GM23338 (cell line): Measurements from ENCODE around the gene MMAB. TPM values are rescaled to one million over a fixed set of nuclear protein-coding genes. Genes with fewer than 3 reads are reported as not detected.

Experiments used
- ATAC-seq: fragments of 200-7000 bp; cut with Tn5 transposase; 3 replicates; pipeline ENCODE4 v1.9.1; 2020
- DNase-seq: peaks from one replicate; pipeline ENCODE4 v3.0.0-alpha.2; 2015; ENCODE audit warnings: low spot score
- H2AFZ ChIP-seq: fragments of 200-600 bp; sonication (generic); 2 replicates; pipeline ENCODE4 v1.8.0; 2016; ENCODE audit warnings: antibody characterized with exemption, mild to moderate bottlenecking, moderate library complexity
- H3F3A ChIP-seq: fragments of 200-600 bp; sonication (generic); replicated peaks from 2 replicates; pipeline ENCODE4 v1.8.0; 2017; ENCODE audit warnings: antibody characterized with exemption, mixed run types, low read depth
- H3K27ac ChIP-seq: fragments of 200-600 bp; sonication (generic); 2 replicates; pipeline ENCODE4 v1.6.1; 2016; ENCODE audit warnings: low read depth
- H3K27me3 ChIP-seq: fragments of 200-600 bp; sonication (generic); 2 replicates; pipeline ENCODE4 v1.8.0; 2016; ENCODE audit warnings: mild to moderate bottlenecking, mixed run types, moderate library complexity; ENCODE audit not compliant: insufficient read depth
- H3K36me3 ChIP-seq: fragments of 200-600 bp; sonication (generic); 2 replicates; pipeline ENCODE4 v1.8.0; 2016; ENCODE audit warnings: mild to moderate bottlenecking; ENCODE audit not compliant: insufficient read depth
- H3K4me1 ChIP-seq: fragments of 200-600 bp; sonication (generic); 2 replicates; pipeline ENCODE4 v1.8.0; 2016; ENCODE audit warnings: mild to moderate bottlenecking, moderate library complexity; ENCODE audit not compliant: insufficient read depth
- H3K4me2 ChIP-seq: fragments of 200-600 bp; sonication (generic); 2 replicates; pipeline ENCODE4 v1.7.1; 2017; ENCODE audit warnings: mixed run types
- H3K4me3 ChIP-seq: fragments of 200-600 bp; sonication (generic); 2 replicates; pipeline ENCODE4 v1.6.1; 2016; ENCODE audit warnings: mixed run types
- H3K79me2 ChIP-seq: fragments of 200-600 bp; sonication (generic); replicated peaks from 2 replicates; pipeline ENCODE4 v1.8.0; 2017; ENCODE audit warnings: mild to moderate bottlenecking; ENCODE audit not compliant: insufficient read depth
- H3K9me2 ChIP-seq: fragments of 200-600 bp; sonication (generic); 2 replicates; pipeline ENCODE4 v1.8.0; 2017; ENCODE audit not compliant: insufficient read depth
- H4K20me1 ChIP-seq: fragments of 200-600 bp; sonication (generic); replicated peaks from 2 replicates; pipeline ENCODE4 v1.8.0; 2017; ENCODE audit warnings: mild to moderate bottlenecking; ENCODE audit not compliant: insufficient read depth
- H3K27ac Mint-ChIP-seq: 2 replicates; pipeline ENCODE4 v1.8.0; 2020; ENCODE audit warnings: inconsistent platforms, mild to moderate bottlenecking, moderate library complexity, mixed read lengths
- H3K27me3 Mint-ChIP-seq: 3 replicates; pipeline ENCODE4 v1.8.0; 2022; ENCODE audit warnings: low read depth, mild to moderate bottlenecking, moderate library complexity, mixed read lengths, inconsistent platforms; ENCODE audit not compliant: insufficient read depth, poor library complexity
- H3K36me3 Mint-ChIP-seq: 3 replicates; pipeline ENCODE4 v1.8.0; 2021; ENCODE audit warnings: low read depth, mild to moderate bottlenecking, inconsistent platforms, moderate library complexity, mixed read lengths
- H3K4me1 Mint-ChIP-seq: 3 replicates; pipeline ENCODE4 v1.8.0; 2020; ENCODE audit warnings: mild to moderate bottlenecking, inconsistent platforms, mixed read lengths
- H3K4me3 Mint-ChIP-seq: 3 replicates; pipeline ENCODE4 v1.8.0; 2021; ENCODE audit warnings: moderate library complexity, mild to moderate bottlenecking, inconsistent platforms, mixed read lengths
- H3K9me3 Mint-ChIP-seq: 3 replicates; pipeline ENCODE4 v1.8.0; 2020; ENCODE audit warnings: moderate library complexity, mild to moderate bottlenecking, inconsistent platforms, mixed read lengths
- EZH2phosphoT487 ChIP-seq: fragments of 200-600 bp; sonication (generic); IDR thresholded peaks from one replicate; pipeline ENCODE4 v1.8.1; 2018; ENCODE audit warnings: antibody characterized with exemption; ENCODE audit not compliant: unreplicated experiment
- NANOG ChIP-seq: IDR thresholded peaks from 2 replicates; pipeline ENCODE4 v1.6.1; 2016; ENCODE audit warnings: antibody characterized with exemption, borderline replicate concordance
- POLR2AphosphoS5 ChIP-seq: IDR thresholded peaks from 2 replicates; pipeline ENCODE4 v1.6.1; 2016; ENCODE audit warnings: antibody characterized with exemption, low read depth
- STAT1 ChIP-seq: IDR thresholded peaks from one replicate; pipeline ENCODE4 v1.6.1; 2016; ENCODE audit warnings: antibody characterized with exemption; ENCODE audit not compliant: unreplicated experiment
- polyA plus RNA-seq: library from polyadenylated mRNA; unstranded; fragments of >200 nt; fragmentation: Nextera tagmentation; extraction: Ambion mirVana; gene quantifications from 2 replicates; pipeline ENCODE4 v1.2.1, GENCODE V29; 2016
- total RNA-seq: library from RNA; depleted of rRNA; stranded (reverse); fragments of >200 nt; shearing (Covaris generic); gene quantifications from 2 replicates; pipeline ENCODE4 v1.2.3, GENCODE V29; 2014
- TF ChIP-seq, protein P1 (sequence below), 2 experiments: fragments of 200-600 bp in 1 of 2; sonication (generic) in 1 of 2; conservative IDR thresholded peaks; 2 replicates each; pipeline versions ENCODE4 v1.5.1 to v1.6.1; 2016 to 2017; ENCODE audit warnings: antibody characterized with exemption in 2 of 2, low read depth in 2 of 2, mild to moderate bottlenecking in 2 of 2, moderate library complexity in 1 of 2
- TF ChIP-seq, protein P2 (sequence below): IDR thresholded peaks from 2 replicates; pipeline ENCODE4 v1.6.1; 2016; ENCODE audit warnings: antibody characterized with exemption
- TF ChIP-seq, protein P3 (sequence below): fragments of 250-450 bp; sonication (Bioruptor Pico); IDR thresholded peaks from 2 replicates; pipeline ENCODE4 v1.5.0; 2020; ENCODE audit warnings: mild to moderate bottlenecking, moderate library complexity

Gene MMAB
- total and polyA plus RNA-seq, 2 experiments from 2014 or later: 24.7 to 38.5 TPM

DNA sequence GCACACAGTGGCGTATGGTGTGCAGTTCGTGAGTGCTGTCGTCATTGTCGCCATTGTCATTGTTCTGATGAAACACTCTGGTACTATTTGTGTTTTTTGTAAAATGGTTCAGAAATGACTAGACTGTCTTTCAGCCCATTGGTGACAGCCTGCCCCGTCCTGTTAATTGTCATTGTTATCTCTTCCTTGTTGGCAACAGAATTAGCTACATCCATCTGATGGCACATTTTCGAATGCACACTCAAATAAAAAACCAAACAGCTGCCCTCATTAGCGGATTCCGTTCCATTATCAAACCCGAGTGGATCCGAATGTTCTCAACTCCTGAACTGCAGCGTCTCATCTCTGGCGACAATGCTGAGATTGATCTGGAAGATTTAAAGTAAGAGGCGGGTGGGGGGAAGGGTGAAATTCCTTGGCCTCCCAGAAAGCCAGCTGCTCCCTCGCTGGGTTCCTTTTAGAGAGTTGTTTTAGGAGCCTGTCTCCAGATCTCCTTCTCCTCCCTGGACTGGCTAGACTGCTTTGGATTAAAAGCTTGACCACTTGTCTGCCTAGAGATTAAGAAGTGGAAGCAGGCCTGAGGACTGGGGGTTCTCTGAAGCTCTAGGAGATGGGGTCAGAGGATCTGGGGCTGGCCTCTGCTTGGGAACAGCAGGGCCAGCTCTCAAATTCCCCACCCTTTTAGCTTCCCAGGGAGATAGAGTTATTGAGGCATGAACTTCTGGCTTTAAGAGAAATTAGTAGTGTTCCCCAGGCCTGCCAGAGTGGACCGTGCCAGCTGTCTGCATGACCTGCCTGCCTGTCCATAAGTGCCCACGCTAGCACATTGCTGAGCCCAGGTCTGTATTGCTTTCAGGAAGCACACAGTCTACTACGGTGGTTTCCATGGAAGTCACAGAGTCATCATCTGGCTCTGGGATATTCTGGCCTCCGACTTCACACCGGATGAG lies 43.3 kb downstream of the MMAB start:
- H3K79me2 ChIP-seq: no peaks in the 10 kb centered on the region
- Mint-ChIP-seq H3K4me1 (peaks cover 11% of the 10 kb centered on the region), H3K36me3 (no peaks in the 10 kb centered on the region), H3K4me3 (no peak overlapping the region), H3K27ac (peak overlapping the region; percentile 48), H3K27me3 (peaks cover 5% of the 10 kb centered on the region), H3K9me3 (no peaks in the 10 kb centered on the region)
- H3K4me2 ChIP-seq: peak overlapping the region; percentile 35; the same call in 1 of the 2 replicates
- no peaks in the 10 kb centered on the region for H3K9me2 ChIP-seq
- H3K27ac ChIP-seq: peak overlapping the region; percentile 11; the same call in 1 of the 2 replicates
- no peaks in the 10 kb centered on the region for H3K36me3 ChIP-seq
- TF ChIP-seq NANOG (no peak), EZH2phosphoT487 (no peak), POLR2AphosphoS5 (no peak), STAT1 (no peak)
- TF ChIP-seq, protein P1, sequence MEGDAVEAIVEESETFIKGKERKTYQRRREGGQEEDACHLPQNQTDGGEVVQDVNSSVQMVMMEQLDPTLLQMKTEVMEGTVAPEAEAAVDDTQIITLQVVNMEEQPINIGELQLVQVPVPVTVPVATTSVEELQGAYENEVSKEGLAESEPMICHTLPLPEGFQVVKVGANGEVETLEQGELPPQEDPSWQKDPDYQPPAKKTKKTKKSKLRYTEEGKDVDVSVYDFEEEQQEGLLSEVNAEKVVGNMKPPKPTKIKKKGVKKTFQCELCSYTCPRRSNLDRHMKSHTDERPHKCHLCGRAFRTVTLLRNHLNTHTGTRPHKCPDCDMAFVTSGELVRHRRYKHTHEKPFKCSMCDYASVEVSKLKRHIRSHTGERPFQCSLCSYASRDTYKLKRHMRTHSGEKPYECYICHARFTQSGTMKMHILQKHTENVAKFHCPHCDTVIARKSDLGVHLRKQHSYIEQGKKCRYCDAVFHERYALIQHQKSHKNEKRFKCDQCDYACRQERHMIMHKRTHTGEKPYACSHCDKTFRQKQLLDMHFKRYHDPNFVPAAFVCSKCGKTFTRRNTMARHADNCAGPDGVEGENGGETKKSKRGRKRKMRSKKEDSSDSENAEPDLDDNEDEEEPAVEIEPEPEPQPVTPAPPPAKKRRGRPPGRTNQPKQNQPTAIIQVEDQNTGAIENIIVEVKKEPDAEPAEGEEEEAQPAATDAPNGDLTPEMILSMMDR (conservative IDR thresholded peaks at IDR 0.05; ENCODE audit: low read depth in 2 of 2): no peak
- H3K4me1 ChIP-seq: 0 out of 2 replicates have a peak, but pooled peaks cover 7% of the 10 kb centered on the region
- no peak overlapping the region for H2AFZ ChIP-seq
- no peak overlapping the region for H3K4me3 ChIP-seq
- H3K27me3 ChIP-seq: no peaks in the 10 kb centered on the region
- H4K20me1 ChIP-seq: no peaks in the 10 kb centered on the region
- peak; percentile 44; the same call in 2 of the 3 replicates for ATAC-seq
- peak; percentile 60 for DNase-seq
- no peaks in the 10 kb centered on the region for H3F3A ChIP-seq

DNA sequence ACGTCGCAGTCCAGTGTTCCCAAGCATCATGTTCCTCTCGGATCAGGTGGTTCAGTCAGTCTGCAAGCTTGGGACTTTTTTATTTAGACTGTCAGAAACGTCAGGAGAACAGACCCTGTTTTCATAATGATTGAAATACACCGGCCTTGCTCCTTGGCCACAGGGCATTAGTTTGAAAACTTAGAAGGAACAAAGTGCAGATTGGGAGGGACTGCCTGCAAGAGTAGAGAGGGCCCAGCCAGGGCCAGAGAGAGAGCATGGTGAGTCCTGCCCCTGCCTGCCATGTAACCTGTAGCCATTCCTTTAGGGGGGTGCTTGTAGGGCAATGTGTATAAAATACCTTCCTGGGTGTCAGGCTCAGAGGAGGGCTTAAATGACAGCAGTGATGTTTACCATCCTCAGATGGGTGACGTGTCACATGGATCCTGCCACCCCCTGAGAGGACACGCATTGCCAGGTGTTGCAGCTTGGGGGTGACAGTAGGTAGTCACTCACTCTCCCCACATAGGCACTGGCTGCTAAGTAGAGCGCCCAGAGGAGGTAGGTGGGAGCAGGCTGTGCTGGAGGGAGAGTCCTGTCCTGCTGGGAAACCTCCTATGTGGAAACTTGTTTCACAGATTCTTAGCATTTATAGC lies 45.7 kb downstream of the MMAB start:
- Histone ChIP-seq H3F3A (no peaks in the 10 kb centered on the region), H3K4me3 (no peak overlapping the region), H2AFZ (no peak overlapping the region), H3K36me3 (no peaks in the 10 kb centered on the region), H3K79me2 (no peaks in the 10 kb centered on the region), H4K20me1 (no peaks in the 10 kb centered on the region), H3K4me2 (no peak overlapping the region), H3K4me1 (0 out of 2 replicates have a peak, but pooled peaks cover 7% of the 10 kb centered on the region), H3K27me3 (no peaks in the 10 kb centered on the region), H3K27ac (no peak overlapping the region), H3K9me2 (no peaks in the 10 kb centered on the region)
- H3K9me3 Mint-ChIP-seq: no peaks in the 10 kb centered on the region
- peaks cover 11% of the 10 kb centered on the region for H3K4me1 Mint-ChIP-seq
- TF ChIP-seq STAT1 (no peak), POLR2AphosphoS5 (no peak)
- TF ChIP-seq, protein P2, sequence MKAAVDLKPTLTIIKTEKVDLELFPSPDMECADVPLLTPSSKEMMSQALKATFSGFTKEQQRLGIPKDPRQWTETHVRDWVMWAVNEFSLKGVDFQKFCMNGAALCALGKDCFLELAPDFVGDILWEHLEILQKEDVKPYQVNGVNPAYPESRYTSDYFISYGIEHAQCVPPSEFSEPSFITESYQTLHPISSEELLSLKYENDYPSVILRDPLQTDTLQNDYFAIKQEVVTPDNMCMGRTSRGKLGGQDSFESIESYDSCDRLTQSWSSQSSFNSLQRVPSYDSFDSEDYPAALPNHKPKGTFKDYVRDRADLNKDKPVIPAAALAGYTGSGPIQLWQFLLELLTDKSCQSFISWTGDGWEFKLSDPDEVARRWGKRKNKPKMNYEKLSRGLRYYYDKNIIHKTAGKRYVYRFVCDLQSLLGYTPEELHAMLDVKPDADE: no peak
- TF ChIP-seq, protein P3, sequence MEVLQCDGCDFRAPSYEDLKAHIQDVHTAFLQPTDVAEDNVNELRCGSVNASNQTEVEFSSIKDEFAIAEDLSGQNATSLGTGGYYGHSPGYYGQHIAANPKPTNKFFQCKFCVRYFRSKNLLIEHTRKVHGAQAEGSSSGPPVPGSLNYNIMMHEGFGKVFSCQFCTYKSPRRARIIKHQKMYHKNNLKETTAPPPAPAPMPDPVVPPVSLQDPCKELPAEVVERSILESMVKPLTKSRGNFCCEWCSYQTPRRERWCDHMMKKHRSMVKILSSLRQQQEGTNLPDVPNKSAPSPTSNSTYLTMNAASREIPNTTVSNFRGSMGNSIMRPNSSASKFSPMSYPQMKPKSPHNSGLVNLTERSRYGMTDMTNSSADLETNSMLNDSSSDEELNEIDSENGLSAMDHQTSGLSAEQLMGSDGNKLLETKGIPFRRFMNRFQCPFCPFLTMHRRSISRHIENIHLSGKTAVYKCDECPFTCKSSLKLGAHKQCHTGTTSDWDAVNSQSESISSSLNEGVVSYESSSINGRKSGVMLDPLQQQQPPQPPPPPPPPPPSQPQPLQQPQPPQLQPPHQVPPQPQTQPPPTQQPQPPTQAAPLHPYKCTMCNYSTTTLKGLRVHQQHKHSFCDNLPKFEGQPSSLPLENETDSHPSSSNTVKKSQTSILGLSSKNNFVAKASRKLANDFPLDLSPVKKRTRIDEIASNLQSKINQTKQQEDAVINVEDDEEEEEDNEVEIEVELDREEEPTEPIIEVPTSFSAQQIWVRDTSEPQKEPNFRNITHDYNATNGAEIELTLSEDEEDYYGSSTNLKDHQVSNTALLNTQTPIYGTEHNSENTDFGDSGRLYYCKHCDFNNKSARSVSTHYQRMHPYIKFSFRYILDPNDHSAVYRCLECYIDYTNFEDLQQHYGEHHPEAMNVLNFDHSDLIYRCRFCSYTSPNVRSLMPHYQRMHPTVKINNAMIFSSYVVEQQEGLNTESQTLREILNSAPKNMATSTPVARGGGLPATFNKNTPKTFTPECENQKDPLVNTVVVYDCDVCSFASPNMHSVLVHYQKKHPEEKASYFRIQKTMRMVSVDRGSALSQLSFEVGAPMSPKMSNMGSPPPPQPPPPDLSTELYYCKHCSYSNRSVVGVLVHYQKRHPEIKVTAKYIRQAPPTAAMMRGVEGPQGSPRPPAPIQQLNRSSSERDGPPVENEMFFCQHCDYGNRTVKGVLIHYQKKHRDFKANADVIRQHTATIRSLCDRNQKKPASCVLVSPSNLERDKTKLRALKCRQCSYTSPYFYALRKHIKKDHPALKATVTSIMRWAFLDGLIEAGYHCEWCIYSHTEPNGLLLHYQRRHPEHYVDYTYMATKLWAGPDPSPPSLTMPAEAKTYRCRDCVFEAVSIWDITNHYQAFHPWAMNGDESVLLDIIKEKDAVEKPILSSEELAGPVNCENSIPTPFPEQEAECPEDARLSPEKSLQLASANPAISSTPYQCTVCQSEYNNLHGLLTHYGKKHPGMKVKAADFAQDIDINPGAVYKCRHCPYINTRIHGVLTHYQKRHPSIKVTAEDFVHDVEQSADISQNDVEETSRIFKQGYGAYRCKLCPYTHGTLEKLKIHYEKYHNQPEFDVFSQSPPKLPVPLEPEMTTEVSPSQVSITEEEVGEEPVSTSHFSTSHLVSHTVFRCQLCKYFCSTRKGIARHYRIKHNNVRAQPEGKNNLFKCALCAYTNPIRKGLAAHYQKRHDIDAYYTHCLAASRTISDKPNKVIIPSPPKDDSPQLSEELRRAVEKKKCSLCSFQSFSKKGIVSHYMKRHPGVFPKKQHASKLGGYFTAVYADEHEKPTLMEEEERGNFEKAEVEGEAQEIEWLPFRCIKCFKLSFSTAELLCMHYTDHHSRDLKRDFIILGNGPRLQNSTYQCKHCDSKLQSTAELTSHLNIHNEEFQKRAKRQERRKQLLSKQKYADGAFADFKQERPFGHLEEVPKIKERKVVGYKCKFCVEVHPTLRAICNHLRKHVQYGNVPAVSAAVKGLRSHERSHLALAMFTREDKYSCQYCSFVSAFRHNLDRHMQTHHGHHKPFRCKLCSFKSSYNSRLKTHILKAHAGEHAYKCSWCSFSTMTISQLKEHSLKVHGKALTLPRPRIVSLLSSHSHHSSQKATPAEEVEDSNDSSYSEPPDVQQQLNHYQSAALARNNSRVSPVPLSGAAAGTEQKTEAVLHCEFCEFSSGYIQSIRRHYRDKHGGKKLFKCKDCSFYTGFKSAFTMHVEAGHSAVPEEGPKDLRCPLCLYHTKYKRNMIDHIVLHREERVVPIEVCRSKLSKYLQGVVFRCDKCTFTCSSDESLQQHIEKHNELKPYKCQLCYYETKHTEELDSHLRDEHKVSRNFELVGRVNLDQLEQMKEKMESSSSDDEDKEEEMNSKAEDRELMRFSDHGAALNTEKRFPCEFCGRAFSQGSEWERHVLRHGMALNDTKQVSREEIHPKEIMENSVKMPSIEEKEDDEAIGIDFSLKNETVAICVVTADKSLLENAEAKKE (CRISPR knock-in tag): no peak
- peaks cover 6% of the 10 kb centered on the region; the same call in 1 of the 3 replicates for H3K36me3 Mint-ChIP-seq
- peaks cover 5% of the 10 kb centered on the region for H3K27me3 Mint-ChIP-seq
- DNase-seq (no peak), ATAC-seq (no peak)
- no peak overlapping the region for H3K4me3 Mint-ChIP-seq
- no peak overlapping the region for H3K27ac Mint-ChIP-seq
